ENCODE measurements around the gene HIVEP1. TPM values are rescaled to one million over a fixed set of nuclear protein-coding genes. Genes with fewer than 3 reads are reported as not detected.

HIVEP1 gene
- total RNA-seq, 4 donors from 2014 or later = 17.5 to 29.0 (median 24.1) TPM

DNA sequence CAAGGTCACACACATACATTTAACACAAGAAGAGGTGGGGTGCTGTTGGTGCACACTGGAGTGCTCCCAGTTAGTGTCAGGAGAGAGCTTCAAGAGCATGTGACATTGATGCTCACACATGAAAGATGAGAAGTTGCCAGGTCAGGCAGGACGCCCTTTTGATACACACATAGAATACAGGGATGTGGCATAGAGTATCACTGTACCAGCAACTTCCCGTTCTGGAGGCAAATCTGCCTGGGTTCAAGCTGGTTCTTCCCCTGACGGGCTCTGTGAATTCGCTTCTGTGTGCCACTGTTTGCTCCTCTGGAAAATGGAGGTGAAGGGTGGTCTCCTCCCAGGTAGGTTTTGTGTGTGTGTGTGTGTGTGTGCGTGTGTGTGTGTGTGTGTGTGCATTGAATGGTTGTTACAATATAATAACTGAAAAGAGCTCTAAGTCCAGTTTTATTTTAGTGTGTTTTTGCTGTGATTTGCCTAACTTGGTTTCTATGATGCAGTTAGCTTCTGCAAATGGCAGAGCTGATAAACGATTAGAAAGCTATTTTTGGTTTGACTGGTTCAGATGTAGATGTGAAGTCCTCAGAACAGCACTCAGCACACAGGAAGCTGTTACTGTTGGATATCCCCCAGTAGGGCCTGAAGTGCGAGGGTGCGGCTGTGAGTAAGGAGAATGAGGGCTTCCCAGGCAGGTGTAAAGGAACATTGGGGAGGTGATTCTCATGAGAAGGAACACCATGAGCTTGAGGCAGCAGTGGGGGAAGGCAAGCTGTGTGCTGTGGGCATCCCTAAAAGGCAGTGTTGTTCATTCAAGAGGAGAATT lies 53.4 kb downstream of the HIVEP1 start:
- TF ChIP-seq, protein P1, sequence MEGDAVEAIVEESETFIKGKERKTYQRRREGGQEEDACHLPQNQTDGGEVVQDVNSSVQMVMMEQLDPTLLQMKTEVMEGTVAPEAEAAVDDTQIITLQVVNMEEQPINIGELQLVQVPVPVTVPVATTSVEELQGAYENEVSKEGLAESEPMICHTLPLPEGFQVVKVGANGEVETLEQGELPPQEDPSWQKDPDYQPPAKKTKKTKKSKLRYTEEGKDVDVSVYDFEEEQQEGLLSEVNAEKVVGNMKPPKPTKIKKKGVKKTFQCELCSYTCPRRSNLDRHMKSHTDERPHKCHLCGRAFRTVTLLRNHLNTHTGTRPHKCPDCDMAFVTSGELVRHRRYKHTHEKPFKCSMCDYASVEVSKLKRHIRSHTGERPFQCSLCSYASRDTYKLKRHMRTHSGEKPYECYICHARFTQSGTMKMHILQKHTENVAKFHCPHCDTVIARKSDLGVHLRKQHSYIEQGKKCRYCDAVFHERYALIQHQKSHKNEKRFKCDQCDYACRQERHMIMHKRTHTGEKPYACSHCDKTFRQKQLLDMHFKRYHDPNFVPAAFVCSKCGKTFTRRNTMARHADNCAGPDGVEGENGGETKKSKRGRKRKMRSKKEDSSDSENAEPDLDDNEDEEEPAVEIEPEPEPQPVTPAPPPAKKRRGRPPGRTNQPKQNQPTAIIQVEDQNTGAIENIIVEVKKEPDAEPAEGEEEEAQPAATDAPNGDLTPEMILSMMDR (IDR thresholded peaks at IDR 0.05; ENCODE audit: low read depth) = no peak

DNA sequence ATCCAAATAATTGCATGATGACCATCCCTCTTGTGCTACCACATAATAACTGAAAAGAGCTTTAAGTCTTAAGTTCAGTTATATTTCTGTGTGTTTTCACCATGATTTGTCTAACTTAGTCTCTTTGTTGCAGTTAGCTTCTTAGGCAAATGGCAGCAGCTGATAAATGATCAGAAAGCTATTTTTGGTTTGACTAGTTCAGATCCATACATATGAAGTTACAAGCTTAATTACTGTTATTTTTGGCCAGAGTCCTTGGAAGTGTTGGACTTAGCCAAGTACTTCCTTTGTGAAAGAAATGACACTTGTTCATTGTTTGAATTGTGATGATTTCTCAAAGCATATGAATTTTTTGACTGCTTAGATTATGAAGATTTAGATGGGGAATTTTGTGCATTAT lies 54.2 kb downstream of the HIVEP1 start:
- TF ChIP-seq, protein P1 (IDR thresholded peaks at IDR 0.05; ENCODE audit: low read depth) = no peak

DNA sequence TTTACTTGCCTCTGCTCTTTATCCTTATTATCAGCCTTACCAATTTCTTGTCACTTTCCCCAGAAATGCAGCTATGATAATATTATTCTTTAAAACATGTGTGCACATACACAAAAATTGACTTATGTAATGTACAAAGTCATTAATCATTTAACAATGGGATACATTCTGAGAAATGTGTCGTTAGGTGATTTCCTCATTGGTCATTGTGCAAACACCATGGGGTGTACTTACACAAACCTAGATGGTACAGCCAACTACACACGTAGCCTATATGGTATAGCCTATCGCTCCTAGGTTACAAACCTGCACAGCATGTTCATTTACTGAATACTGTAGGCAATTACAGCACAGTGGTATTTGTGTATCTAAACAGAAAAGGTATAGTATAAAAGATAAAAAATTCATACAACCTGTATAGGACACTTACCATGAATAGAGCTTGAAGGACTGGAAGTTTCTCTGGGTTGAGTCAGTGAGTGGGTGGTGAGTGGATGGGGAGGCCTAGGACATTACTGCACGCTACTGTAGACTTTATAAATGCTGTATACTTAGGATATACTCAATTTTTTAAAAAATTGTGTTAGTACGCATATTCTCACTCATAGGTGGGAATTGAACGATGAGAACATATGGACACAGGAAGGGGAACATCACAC lies 56.9 kb downstream of the HIVEP1 start:
- TF ChIP-seq, protein P1 (IDR thresholded peaks at IDR 0.05; ENCODE audit: low read depth) = no peak

DNA sequence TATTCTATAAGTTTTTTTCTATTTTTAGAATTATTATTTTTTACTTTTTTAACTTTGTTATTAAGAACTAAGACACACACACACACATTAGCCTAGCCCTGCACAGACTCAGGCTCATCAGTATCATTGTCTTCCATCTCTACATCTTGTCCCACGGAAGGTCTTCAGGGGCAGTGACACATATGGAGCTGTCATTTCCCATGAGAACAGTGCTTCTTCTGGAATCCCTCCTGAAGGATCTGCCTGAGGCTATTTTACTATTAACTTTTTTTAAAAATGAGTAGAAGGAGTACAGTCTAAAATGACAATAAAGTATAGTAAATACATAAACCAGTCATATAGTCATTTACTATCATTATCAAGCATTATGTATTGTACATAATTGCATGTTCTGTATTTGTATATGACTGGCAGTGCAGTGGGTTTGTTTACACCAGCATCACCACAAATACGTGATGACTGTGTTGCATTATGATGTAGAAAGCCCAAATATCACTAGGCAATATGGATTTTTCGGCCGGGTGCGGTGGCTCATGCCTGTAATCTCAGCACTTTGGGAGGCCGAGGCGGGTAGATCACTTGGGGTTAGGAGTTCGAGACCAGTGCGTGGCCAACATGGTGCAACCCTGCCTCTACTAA lies 57.9 kb downstream of the HIVEP1 start:
- TF ChIP-seq, protein P1 (IDR thresholded peaks at IDR 0.05; ENCODE audit: low read depth) = no peak

DNA sequence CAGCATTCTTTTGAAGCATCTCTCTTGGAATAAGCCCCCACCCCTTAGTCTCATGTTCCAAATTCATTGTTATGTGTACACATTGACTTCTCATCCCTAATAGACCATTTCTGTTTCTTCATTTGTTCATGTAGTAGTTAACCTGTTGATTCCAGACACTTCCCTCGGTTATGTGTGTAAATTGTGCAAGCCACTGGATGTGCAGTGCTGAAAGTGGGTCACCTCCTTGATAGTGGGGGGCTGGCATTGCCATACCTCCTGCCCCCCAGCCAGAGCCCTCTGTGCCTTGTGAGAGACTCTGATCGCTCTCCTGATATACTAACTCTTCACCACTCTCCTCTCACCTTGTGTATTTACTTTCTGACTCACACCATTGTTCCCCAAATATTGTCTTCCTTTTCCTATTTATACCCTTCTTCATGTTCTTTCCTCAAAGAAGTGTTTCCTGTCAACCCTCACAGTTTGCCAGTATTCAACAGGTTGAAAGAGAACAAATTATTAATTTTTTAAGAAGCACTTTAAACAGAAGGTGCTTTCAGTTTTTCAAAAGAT lies 59.0 kb downstream of the HIVEP1 start:
- TF ChIP-seq, protein P1 (IDR thresholded peaks at IDR 0.05; ENCODE audit: low read depth) = no peak

DNA sequence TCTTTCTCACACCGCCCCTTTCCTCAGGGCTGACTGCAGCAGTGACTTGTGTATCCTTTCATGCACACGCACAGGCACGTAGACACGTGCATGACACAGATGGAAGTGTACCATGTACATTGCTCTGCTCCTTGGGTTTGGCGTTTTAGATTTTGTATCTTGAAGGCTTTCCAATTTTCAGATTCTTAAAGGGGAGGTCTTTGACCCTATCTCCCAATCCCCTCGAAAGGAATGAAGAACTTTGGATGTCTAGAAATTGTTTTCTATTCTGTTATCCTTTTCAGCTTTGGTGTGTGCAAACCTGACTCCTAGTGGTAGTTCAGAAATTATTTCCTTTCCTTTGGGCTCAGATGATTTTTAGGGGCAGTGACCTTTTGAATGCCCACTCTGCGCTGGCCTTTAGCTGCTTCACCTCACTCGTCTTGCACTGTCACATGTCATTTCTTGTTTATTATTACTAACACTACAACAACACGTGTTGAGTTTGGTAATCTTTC lies 63.0 kb downstream of the HIVEP1 start:
- TF ChIP-seq, protein P1 (IDR thresholded peaks at IDR 0.05; ENCODE audit: low read depth) = no peak
